Cardiac muscle cell (in vitro differentiated cells and primary cell): ENCODE data around the gene OAS1. TPM values are rescaled to one million over a fixed set of nuclear protein-coding genes. Genes with fewer than 3 reads are reported as not detected.
A peak's percentile ranks its signal among the peaks of the same experiment; 100 is the strongest.

Experiments
- DNase-seq, 2 donors: peaks; one replicate each; pipeline versions ENCODE4 v3.0.0 to v3.0.0-alpha.2; 2010 to 2017; ENCODE audit warnings: low read depth in 1 of 2, low spot score in 1 of 2
- H3K27ac ChIP-seq: fragments of 200-600 bp; sonication (generic); 2 replicates; pipeline ENCODE4 v1.5.1; 2016
- H3K27me3 ChIP-seq: fragments of 200-600 bp; sonication (generic); 2 replicates; pipeline ENCODE4 v1.6.0; 2016; ENCODE audit warnings: control low read depth
- H3K36me3 ChIP-seq: fragments of 200-600 bp; sonication (generic); 2 replicates; pipeline ENCODE4 v1.5.1; 2016; ENCODE audit warnings: control low read depth
- H3K4me1 ChIP-seq: fragments of 200-600 bp; sonication (generic); 2 replicates; pipeline ENCODE4 v1.8.1; 2017; ENCODE audit warnings: low read depth, mild to moderate bottlenecking, mixed run types
- H3K4me3 ChIP-seq: fragments of 200-600 bp; sonication (generic); 2 replicates; pipeline ENCODE4 v1.5.1; 2016; ENCODE audit warnings: mild to moderate bottlenecking
- H3K9me3 ChIP-seq: fragments of 200-600 bp; sonication (generic); 2 replicates; pipeline ENCODE4 v1.5.1; 2017; ENCODE audit warnings: low read depth, mild to moderate bottlenecking, control low read depth
- CTCF ChIP-seq: IDR thresholded peaks from 2 replicates; pipeline ENCODE4 v1.5.1; 2012; ENCODE audit warnings: low read depth, mild to moderate bottlenecking, low read length
- polyA plus RNA-seq: library from polyadenylated mRNA; unstranded; fragments of >200 nt; fragmentation: Nextera tagmentation; extraction: Ambion mirVana; gene quantifications from 2 replicates; pipeline ENCODE4 v1.2.1, GENCODE V29; 2016
- total RNA-seq: library from RNA; depleted of rRNA; stranded (reverse); fragments of >200 nt; gene quantifications from 2 replicates; pipeline ENCODE4 v1.2.3, GENCODE V29; 2016

OAS1 gene
- total and polyA plus RNA-seq, 2 experiments from 2014 or later = not detected

DNA sequence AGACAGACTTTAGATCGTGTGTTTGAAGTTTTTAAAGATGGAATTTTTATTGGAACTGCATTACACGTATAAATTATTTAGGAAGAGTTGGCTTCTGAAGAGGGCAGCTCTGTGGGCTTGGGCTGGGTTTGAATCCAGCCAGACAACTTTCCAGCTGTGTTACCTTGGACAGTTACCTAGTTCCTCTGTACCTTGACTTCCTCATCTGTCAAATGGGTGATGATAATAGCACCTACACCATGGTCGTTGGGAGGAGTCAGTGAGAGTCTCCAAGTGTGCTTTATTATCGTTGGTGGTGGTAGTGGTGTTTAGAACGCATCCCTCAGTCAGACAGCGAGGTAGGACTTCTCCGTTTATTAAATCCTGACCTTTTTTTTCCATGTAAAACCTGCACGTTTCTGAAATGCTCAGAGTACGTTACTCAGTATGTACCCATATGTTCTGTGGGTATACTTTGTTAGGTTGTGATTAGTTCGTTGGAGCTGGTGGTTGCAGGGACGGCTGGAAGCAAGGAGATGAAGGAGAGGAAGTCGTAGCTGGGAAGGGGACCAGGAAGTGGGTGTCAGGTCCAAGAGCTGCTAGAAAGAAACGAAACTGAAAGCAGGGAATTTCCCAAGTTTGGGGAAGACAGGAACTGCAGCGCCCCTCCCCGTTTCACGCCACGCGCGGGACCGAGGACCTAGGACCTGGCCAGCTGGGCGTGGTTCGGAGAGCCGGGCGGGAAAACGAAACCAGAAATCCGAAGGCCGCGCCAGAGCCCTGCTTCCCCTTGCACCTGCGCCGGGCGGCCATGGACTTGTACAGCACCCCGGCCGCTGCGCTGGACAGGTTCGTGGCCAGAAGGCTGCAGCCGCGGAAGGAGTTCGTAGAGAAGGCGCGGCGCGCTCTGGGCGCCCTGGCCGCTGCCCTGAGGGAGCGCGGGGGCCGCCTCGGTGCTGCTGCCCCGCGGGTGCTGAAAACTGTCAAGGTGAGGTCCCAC is 31.3 kb downstream of the OAS1 start, which contains the start of gene OAS3:
OAS3 (plus strand) TSS at position 734 of the 979 bp plus-strand sequence; CDS start at position 791, 57 bp downstream.
- H3K36me3 ChIP-seq = no peaks in the 10 kb centered on the region
- no peak for TF ChIP-seq CTCF

DNA sequence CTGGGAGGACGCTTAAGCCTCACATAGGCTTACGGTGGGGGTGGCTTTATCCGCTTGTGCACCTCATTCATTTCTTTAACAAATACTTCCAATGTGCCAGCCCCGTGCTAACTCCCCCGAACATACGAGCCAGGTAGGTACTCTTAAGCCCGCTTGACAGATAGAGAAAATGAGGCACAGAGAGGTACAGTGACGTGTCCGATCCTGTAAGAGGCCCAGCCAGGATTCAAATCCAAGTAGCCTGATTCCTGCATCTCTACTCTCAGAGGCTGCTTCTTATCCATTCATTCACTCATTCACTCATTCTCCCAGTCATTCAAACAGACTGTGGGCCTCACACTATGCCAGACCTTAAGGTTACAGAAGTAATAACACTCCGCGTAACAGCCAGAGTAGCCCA is 32.0 kb downstream of the OAS1 start:
- no peak for TF ChIP-seq CTCF

More for the DNA sequence above, 31.3 kb downstream of the OAS1 start, which contains the start of gene OAS3:
- peak; percentile 62 to 89 for DNase-seq
- H3K4me1 ChIP-seq = no peaks in the 10 kb centered on the region
- H3K9me3 ChIP-seq = no peaks in the 10 kb centered on the region
- peaks cover 44% of the 10 kb centered on the region for H3K27me3 ChIP-seq
- no peak within 1 kb of the TSS for H3K27ac ChIP-seq
- peak within 1 kb of the TSS; percentile 14 for H3K4me3 ChIP-seq

DNA sequence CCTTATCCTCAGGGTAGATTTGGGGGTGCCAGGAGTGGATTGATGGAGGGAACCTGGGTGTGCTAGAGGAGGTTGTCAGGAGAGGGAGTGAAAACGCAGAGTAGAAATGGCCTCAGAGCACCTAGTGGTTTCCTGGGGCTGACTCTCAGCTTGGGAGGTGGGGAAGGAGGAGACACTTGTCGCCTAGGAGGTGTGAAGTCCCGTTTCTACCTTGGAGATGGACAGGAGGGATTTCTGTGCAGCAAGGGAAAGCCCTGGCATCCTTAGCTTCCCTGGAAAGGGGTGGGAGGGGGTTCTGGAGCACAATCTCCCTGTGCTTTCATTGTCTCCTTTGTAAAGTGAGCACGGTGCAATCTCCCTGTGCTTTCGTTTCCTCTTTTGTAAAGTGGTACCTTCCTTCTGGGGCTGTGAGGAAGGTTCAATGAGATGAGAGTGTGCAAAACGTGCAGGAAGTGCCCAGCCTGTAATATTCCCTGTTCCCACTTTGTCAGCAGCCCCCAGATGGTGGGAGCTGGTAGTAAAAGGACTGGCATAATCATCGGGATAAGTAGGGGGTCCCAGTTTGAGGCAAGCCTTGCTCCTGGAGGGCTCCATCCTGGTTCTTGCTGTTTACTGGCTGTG is 33.1 kb downstream of the OAS1 start:
- Histone ChIP-seq H3K4me1 (no peaks in the 10 kb centered on the region), H3K27ac (no peak overlapping the region), H3K36me3 (no peaks in the 10 kb centered on the region), H3K27me3 (peaks cover 44% of the 10 kb centered on the region), H3K9me3 (no peaks in the 10 kb centered on the region), H3K4me3 (no peak overlapping the region)
- no peak for TF ChIP-seq CTCF
- no peak for DNase-seq

More for the DNA sequence above, 32.0 kb downstream of the OAS1 start:
- Histone ChIP-seq H3K27me3 (peaks cover 44% of the 10 kb centered on the region), H3K4me3 (no peak overlapping the region), H3K36me3 (no peaks in the 10 kb centered on the region), H3K27ac (no peak overlapping the region), H3K4me1 (no peaks in the 10 kb centered on the region), H3K9me3 (no peaks in the 10 kb centered on the region)
- DNase-seq = peak in 1 of 2 donors; percentile 6

GRCh38 chr12:112941528-112942335 is 35.0 kb downstream of the OAS1 start:
- H3K27me3 ChIP-seq = peaks cover 39% of the 10 kb centered on the region
- H3K9me3 ChIP-seq = no peaks in the 10 kb centered on the region
- H3K36me3 ChIP-seq = no peaks in the 10 kb centered on the region
- no peak for DNase-seq
- no peak for TF ChIP-seq CTCF
- H3K4me3 ChIP-seq = no peak overlapping the region
- no peak overlapping the region for H3K27ac ChIP-seq
- no peaks in the 10 kb centered on the region for H3K4me1 ChIP-seq

DNA sequence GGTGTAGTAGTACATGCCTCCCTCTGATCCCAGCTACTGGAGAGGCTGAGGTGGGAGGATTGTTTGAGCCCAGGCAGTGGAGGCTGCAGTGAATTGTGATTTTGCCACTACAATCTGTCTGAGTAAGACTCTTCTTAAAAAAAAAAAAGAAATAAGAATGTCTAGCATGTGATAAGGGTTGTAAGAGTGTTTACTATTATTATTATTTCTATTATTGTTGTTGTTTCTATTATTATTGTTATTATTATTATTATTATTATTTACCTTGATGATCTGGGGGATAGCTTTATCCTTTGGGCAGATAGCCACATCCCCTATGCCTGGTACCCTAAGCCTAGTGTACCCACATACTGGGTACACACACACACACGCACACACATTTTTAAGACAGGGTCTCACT is 35.8 kb downstream of the OAS1 start:
- H3K4me1 ChIP-seq = no peaks in the 10 kb centered on the region
- H3K27me3 ChIP-seq = peaks cover 30% of the 10 kb centered on the region
- H3K27ac ChIP-seq = no peak overlapping the region
- no peaks in the 10 kb centered on the region for H3K9me3 ChIP-seq
- H3K4me3 ChIP-seq = no peak overlapping the region
- no peak for DNase-seq
- no peak for TF ChIP-seq CTCF
- no peaks in the 10 kb centered on the region for H3K36me3 ChIP-seq
